ENCODE data around the gene EFCAB5.

- TF ChIP-seq CTCF (IDR thresholded peaks at IDR 0.05), result peak; percentile 92
- no peak for TF ChIP-seq EZH2 (IDR thresholded peaks at IDR 0.05)
- no peak for TF ChIP-seq EZH2phosphoT487 (IDR thresholded peaks at IDR 0.05)
Observed at GRCh38 chr17:30021708-30022317, 80.4 kb downstream of the EFCAB5 start.
